SK-N-SH (cell line): ENCODE measurements around the gene ANXA9. TPM values are rescaled to one million over a fixed set of nuclear protein-coding genes. Genes with fewer than 3 reads are reported as not detected.

Source experiments
- CTCF ChIA-PET: fragments of 300-600, 350-600 bp; formaldehyde crosslinking; extraction: SDS; loops from one replicate; lab custom pipeline; 2021; lab: Yijun Ruan, JAX
- POLR2A ChIA-PET: fragments of 350-600 bp; sonication (Branson Sonifier 250); formaldehyde crosslinking; extraction: SDS; loops from one replicate; lab custom pipeline; 2020; ENCODE audit warnings: antibody characterized with exemption, inconsistent platforms; lab: Yijun Ruan, JAX
- DNase-seq: peaks from one replicate; pipeline ENCODE4 v3.0.0; 2012
- H2AFZ ChIP-seq: fragments of 200-600 bp; sonication (generic); 2 replicates; pipeline ENCODE4 v1.8.1; 2016; ENCODE audit warnings: antibody characterized with exemption, mild to moderate bottlenecking, low read depth
- H3F3A ChIP-seq: fragments of 200-600 bp; sonication (generic); replicated peaks from 2 replicates; pipeline ENCODE3; 2016; ENCODE audit warnings: antibody characterized with exemption, mild to moderate bottlenecking; ENCODE audit not compliant: insufficient read depth
- H3K27ac ChIP-seq, 2 experiments: fragments of 200-500 bp in 1 of 2; fragments of 200-600 bp in 1 of 2; sonication (Bioruptor generic) in 1 of 2; sonication (generic), shearing (Covaris generic) in 1 of 2; 2 replicates each; pipeline versions ENCODE4 v1.5.1 to v1.6.1; 2014 to 2016; ENCODE audit warnings: low read depth in 2 of 2, inconsistent platforms in 1 of 2, low read length in 1 of 2, mild to moderate bottlenecking in 1 of 2, mixed read lengths in 1 of 2
- H3K27me3 ChIP-seq: fragments of 200-600 bp; sonication (generic), shearing (Covaris generic); 2 replicates; pipeline ENCODE4 v1.6.1; 2016; ENCODE audit warnings: mixed run types; ENCODE audit not compliant: insufficient read depth
- H3K36me3 ChIP-seq, 2 experiments: fragments of 200-500 bp in 1 of 2; fragments of 200-600 bp in 1 of 2; sonication (Bioruptor generic) in 1 of 2; sonication (generic) in 1 of 2; replicated peaks in 1 of 2; 2 replicates each; pipeline versions ENCODE3 to v1.5.1; 2014 to 2016; ENCODE audit warnings: low read length in 1 of 2, mild to moderate bottlenecking in 1 of 2; ENCODE audit not compliant: insufficient read depth in 2 of 2, control insufficient read depth in 1 of 2
- H3K4me1 ChIP-seq, 2 experiments: fragments of 200-500 bp in 1 of 2; fragments of 200-600 bp in 1 of 2; sonication (Bioruptor generic) in 1 of 2; sonication (generic), shearing (Covaris generic) in 1 of 2; 2 replicates each; pipeline versions ENCODE4 v1.5.1 to v1.6.1; 2014 to 2016; ENCODE audit warnings: low read depth in 1 of 2, low read length in 1 of 2, mixed run types in 1 of 2; ENCODE audit not compliant: insufficient read depth in 2 of 2, control insufficient read depth in 1 of 2
- H3K4me2 ChIP-seq: fragments of 200-600 bp; sonication (generic), shearing (Covaris generic); 2 replicates; pipeline ENCODE4 v1.6.1; 2017; ENCODE audit warnings: mixed run types
- H3K4me3 ChIP-seq, 2 experiments: fragments of 200-500 bp in 1 of 2; fragments of 200-600 bp in 1 of 2; sonication (Bioruptor generic) in 1 of 2; sonication (generic), shearing (Covaris generic) in 1 of 2; 2 replicates each; pipeline versions ENCODE4 v1.5.1 to v1.8.1; 2014 to 2016; ENCODE audit warnings: low read depth in 2 of 2, inconsistent platforms in 1 of 2, low read length in 1 of 2, mild to moderate bottlenecking in 1 of 2, mixed read lengths in 1 of 2, moderate library complexity in 1 of 2
- H3K79me2 ChIP-seq: fragments of 200-600 bp; sonication (generic); 2 replicates; pipeline ENCODE4 v1.8.1; 2017; ENCODE audit warnings: mild to moderate bottlenecking; ENCODE audit not compliant: insufficient read depth
- H3K9ac ChIP-seq: fragments of 200-600 bp; sonication (generic); 2 replicates; pipeline ENCODE4 v1.6.1; 2017; ENCODE audit warnings: mixed run types
- H3K9me2 ChIP-seq: fragments of 200-600 bp; sonication (generic); 2 replicates; pipeline ENCODE4 v1.6.1; 2017; ENCODE audit warnings: mixed run types
- H3K9me3 ChIP-seq: fragments of 200-600 bp; sonication (generic); 2 replicates; pipeline ENCODE4 v1.6.1; 2017; ENCODE audit warnings: mixed run types, mild to moderate bottlenecking, moderate library complexity
- H4K20me1 ChIP-seq: fragments of 200-600 bp; sonication (generic); 2 replicates; pipeline ENCODE4 v1.6.1; 2017; ENCODE audit warnings: mild to moderate bottlenecking, mixed run types; ENCODE audit not compliant: insufficient read depth
- CHD2 ChIP-seq: fragments of 150-350 bp; IDR thresholded peaks from 2 replicates; pipeline ENCODE4 v1.6.1; 2018; ENCODE audit warnings: low read length; ENCODE audit not compliant: partially characterized antibody
- EP300 ChIP-seq, 2 experiments: IDR thresholded peaks; 2 replicates each; pipeline versions ENCODE4 v1.4.0 to v1.6.1; 2012; ENCODE audit warnings: borderline replicate concordance in 1 of 2, low read depth in 1 of 2, low read length in 1 of 2
- EZH2phosphoT487 ChIP-seq: fragments of 200-600 bp; sonication (generic); IDR thresholded peaks from 2 replicates; pipeline ENCODE4 v1.6.1; 2017; ENCODE audit warnings: low read depth, mixed run types, mild to moderate bottlenecking, antibody characterized with exemption, moderate library complexity, borderline replicate concordance
- FOSL2 ChIP-seq: IDR thresholded peaks from 2 replicates; pipeline ENCODE4 v1.4.0; 2012; ENCODE audit warnings: low read depth, mild to moderate bottlenecking, moderate library complexity, borderline replicate concordance
- FOXJ3 ChIP-seq: sonication (generic); formaldehyde crosslinking; IDR thresholded peaks from 2 replicates; pipeline ENCODE4 v1.5.1; 2020; ENCODE audit warnings: mild to moderate bottlenecking, missing genetic modification reagents
- FOXM1 ChIP-seq: IDR thresholded peaks from 2 replicates; pipeline ENCODE4 v1.4.0; 2012; ENCODE audit warnings: low read depth, mild to moderate bottlenecking
- GABPA ChIP-seq: IDR thresholded peaks from 2 replicates; pipeline ENCODE4 v1.4.0; 2012; ENCODE audit warnings: low read depth, mild to moderate bottlenecking
- JUND ChIP-seq: IDR thresholded peaks from 2 replicates; pipeline ENCODE4 v1.4.0; 2012
- MEF2A ChIP-seq: IDR thresholded peaks from 2 replicates; pipeline ENCODE4 v1.4.0; 2012; ENCODE audit warnings: low read depth, borderline replicate concordance
- MXI1 ChIP-seq: IDR thresholded peaks from 2 replicates; pipeline ENCODE4 v1.6.1; 2012; ENCODE audit warnings: mild to moderate bottlenecking, low read depth, low read length, improper control_type of control experiment
- NFIC ChIP-seq: IDR thresholded peaks from 2 replicates; pipeline ENCODE4 v1.4.0; 2012; ENCODE audit warnings: borderline replicate concordance
- NRF1 ChIP-seq: IDR thresholded peaks from 2 replicates; pipeline ENCODE4 v1.6.1; 2012; ENCODE audit warnings: low read depth, mild to moderate bottlenecking, low read length
- RCOR1 ChIP-seq: fragments of 150-350 bp; IDR thresholded peaks from 2 replicates; pipeline ENCODE4 v1.6.1; 2017; ENCODE audit warnings: antibody characterized with exemption, low read length
- TAF1 ChIP-seq: IDR thresholded peaks from 2 replicates; pipeline ENCODE4 v1.6.1; 2012; ENCODE audit warnings: low read depth, mild to moderate bottlenecking, low read length, moderate library complexity, borderline replicate concordance
- TCF12 ChIP-seq: IDR thresholded peaks from 2 replicates; pipeline ENCODE4 v1.4.0; 2012
- TEAD4 ChIP-seq: IDR thresholded peaks from 2 replicates; pipeline ENCODE4 v1.4.0; 2012; ENCODE audit warnings: mild to moderate bottlenecking, borderline replicate concordance; ENCODE audit not compliant: insufficient read depth
- YY1 ChIP-seq: IDR thresholded peaks from 2 replicates; pipeline ENCODE4 v1.4.0; 2012; ENCODE audit warnings: low read depth, mild to moderate bottlenecking
- WGBS: methylation state at CpG from one replicate; pipeline ENCODE4 v1.1.6; 2017; ENCODE audit warnings: low lambda C conversion rate; 5-methylcytosine and 5-hydroxymethylcytosine counted together
- polyA plus RNA-seq, 3 experiments: library from polyadenylated mRNA; depleted of rRNA; stranded (reverse); fragments of >200 nt; gene quantifications; 2 replicates each; pipeline ENCODE4 v1.2.3, GENCODE V29; 2012
- TF ChIP-seq, protein P1 (sequence below): IDR thresholded peaks from 2 replicates; pipeline ENCODE4 v1.4.0; 2012; ENCODE audit warnings: low read depth
- TF ChIP-seq, protein P2 (sequence below): fragments of 150-350 bp; IDR thresholded peaks from 2 replicates; pipeline ENCODE4 v1.6.1; 2017; ENCODE audit warnings: antibody characterized with exemption, low read length, low read depth, borderline replicate concordance
- TF ChIP-seq, protein P3 (sequence below): IDR thresholded peaks from 2 replicates; pipeline ENCODE4; 2012
- TF ChIP-seq, protein P4 (sequence below): IDR thresholded peaks from 2 replicates; pipeline ENCODE4 v1.4.0; 2012; ENCODE audit warnings: low read depth, borderline replicate concordance
- TF ChIP-seq, protein P5 (sequence below): fragments of 200-600 bp; sonication (generic); IDR thresholded peaks from 2 replicates; pipeline ENCODE4 v1.6.1; 2017; ENCODE audit warnings: antibody characterized with exemption, mild to moderate bottlenecking, moderate library complexity

The ANXA9 gene
- polyA plus RNA-seq, 1 of the 3 experiments (the other 2 are of a cell fraction), result 0.07 TPM

DNA sequence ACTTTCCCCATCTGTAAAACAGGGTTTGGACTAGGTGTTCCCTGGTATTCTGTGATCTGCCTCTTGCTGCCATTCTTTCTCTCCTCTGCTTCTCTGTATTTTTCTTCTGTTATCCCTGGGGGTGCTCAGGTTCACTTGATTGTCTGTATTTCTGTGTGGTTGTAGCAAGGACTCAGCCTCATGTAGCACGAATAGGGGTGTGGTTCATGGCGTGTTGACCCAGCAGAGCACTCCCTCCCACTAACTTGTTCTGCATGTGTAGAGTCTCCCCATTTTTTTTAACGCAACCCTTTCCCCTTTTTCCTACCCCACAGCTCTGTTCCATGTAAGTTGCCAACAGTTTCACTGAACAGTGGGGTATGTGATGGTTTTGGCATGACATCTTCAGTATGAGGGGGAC is 53.1 kb downstream of the ANXA9 start:
- Histone ChIP-seq H2AFZ (no peak overlapping the region), H3K9me2 (no peaks in the 10 kb centered on the region), H3K27ac (no peak overlapping the region), H3K79me2 (no peaks in the 10 kb centered on the region), H3K9ac (no peak overlapping the region), H4K20me1 (no peaks in the 10 kb centered on the region), H3K36me3 (peaks cover 12 to 23% of the 10 kb centered on the region in 2 experiments), H3K4me3 (no peak overlapping the region), H3K27me3 (no peaks in the 10 kb centered on the region), H3K4me1 (no peaks in the 10 kb centered on the region), H3K9me3 (no peaks in the 10 kb centered on the region), H3K4me2 (no peak overlapping the region), H3F3A (no peaks in the 10 kb centered on the region)
- TF ChIP-seq FOXJ3 (CRISPR knock-in tag) (no peak), MXI1 (no peak), EP300 (IDR thresholded peaks at IDR 0.05; ENCODE audit: borderline replicate concordance in 1 of 2, low read depth in 1 of 2, low read length in 1 of 2) (no peak), GABPA (no peak), YY1 (no peak), MEF2A (no peak), NRF1 (no peak), EZH2phosphoT487 (no peak), RCOR1 (no peak), TAF1 (no peak), FOSL2 (no peak), TCF12 (no peak), FOXM1 (no peak), NFIC (no peak)
- TF ChIP-seq, protein P1, sequence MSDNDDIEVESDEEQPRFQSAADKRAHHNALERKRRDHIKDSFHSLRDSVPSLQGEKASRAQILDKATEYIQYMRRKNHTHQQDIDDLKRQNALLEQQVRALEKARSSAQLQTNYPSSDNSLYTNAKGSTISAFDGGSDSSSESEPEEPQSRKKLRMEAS, result no peak
- TF ChIP-seq, protein P2, sequence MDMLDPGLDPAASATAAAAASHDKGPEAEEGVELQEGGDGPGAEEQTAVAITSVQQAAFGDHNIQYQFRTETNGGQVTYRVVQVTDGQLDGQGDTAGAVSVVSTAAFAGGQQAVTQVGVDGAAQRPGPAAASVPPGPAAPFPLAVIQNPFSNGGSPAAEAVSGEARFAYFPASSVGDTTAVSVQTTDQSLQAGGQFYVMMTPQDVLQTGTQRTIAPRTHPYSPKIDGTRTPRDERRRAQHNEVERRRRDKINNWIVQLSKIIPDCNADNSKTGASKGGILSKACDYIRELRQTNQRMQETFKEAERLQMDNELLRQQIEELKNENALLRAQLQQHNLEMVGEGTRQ, result no peak
- CTCF ChIA-PET, result interaction anchor here (0.7 kb wide), 1 partner anchor 13 kb away, joined by 3 read pairs; no protein-coding TSS in a partner anchor
- 90% methylated on average over 3 of the region's 3 CpGs for WGBS
- POLR2A ChIA-PET, result no interaction called here
- no peak for DNase-seq

DNA sequence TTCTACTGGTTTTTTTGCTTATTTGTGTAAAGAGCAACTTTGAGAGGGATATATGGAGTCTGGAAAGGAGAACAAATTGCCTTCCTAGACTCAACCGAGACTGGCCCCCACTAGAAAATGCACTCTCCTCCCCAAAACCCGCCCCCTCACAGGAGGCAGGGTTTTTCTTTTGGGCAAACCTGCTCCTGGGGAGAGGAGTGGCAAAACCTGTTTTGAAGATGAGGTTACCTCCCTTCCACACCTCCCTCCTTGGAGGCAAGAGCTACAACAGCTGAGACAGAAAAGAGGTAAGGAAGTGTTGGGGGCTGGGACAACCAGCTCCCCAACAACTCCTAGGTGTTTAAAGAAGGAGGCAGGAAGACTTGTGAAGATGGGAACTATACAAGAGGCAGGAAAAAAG is 54.3 kb downstream of the ANXA9 start, which contains the start of gene BNIPL:
BNIPL (plus strand) TSS at position 231 of the 400 bp plus-strand sequence; CDS start at position 371, 140 bp downstream.
- H3K27me3 ChIP-seq, result no peaks in the 10 kb centered on the region
- H4K20me1 ChIP-seq, result no peaks in the 10 kb centered on the region
- no peaks in the 10 kb centered on the region for H3F3A ChIP-seq
- H3K9ac ChIP-seq, result no peak within 1 kb of the TSS
- CTCF ChIA-PET, result interaction anchor here (2.1 kb wide), 2 partner anchors 11 kb away, joined by 9 to 10 read pairs; partner anchors contain the start of gene C1orf56
- DNase-seq, result no peak
- H3K27ac ChIP-seq, result no peak within 1 kb of the TSS
- no peak within 1 kb of the TSS for H3K4me3 ChIP-seq
- H3K9me2 ChIP-seq, result no peaks in the 10 kb centered on the region
- no peak within 1 kb of the TSS for H2AFZ ChIP-seq
- POLR2A ChIA-PET, result no interaction called here
- no peaks in the 10 kb centered on the region for H3K4me1 ChIP-seq
- H3K36me3 ChIP-seq, result peaks cover 9 to 23% of the 10 kb centered on the region in 2 experiments
- WGBS, result 50% methylated on average over 2 of the region's 2 CpGs
- H3K79me2 ChIP-seq, result no peaks in the 10 kb centered on the region
- H3K9me3 ChIP-seq, result no peaks in the 10 kb centered on the region
- H3K4me2 ChIP-seq, result no peak within 1 kb of the TSS
- TF ChIP-seq JUND (no peak), TCF12 (no peak), FOXJ3 (CRISPR knock-in tag) (no peak), EZH2phosphoT487 (no peak), MXI1 (no peak), TEAD4 (no peak), CHD2 (no peak), YY1 (no peak)
- TF ChIP-seq, protein P3, sequence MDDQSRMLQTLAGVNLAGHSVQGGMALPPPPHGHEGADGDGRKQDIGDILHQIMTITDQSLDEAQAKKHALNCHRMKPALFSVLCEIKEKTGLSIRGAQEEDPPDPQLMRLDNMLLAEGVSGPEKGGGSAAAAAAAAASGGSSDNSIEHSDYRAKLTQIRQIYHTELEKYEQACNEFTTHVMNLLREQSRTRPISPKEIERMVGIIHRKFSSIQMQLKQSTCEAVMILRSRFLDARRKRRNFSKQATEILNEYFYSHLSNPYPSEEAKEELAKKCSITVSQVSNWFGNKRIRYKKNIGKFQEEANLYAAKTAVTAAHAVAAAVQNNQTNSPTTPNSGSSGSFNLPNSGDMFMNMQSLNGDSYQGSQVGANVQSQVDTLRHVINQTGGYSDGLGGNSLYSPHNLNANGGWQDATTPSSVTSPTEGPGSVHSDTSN, result no peak
- TF ChIP-seq, protein P4, sequence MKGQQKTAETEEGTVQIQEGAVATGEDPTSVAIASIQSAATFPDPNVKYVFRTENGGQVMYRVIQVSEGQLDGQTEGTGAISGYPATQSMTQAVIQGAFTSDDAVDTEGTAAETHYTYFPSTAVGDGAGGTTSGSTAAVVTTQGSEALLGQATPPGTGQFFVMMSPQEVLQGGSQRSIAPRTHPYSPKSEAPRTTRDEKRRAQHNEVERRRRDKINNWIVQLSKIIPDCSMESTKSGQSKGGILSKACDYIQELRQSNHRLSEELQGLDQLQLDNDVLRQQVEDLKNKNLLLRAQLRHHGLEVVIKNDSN, result no peak
- TF ChIP-seq, protein P1, result no peak
- TF ChIP-seq, protein P5, sequence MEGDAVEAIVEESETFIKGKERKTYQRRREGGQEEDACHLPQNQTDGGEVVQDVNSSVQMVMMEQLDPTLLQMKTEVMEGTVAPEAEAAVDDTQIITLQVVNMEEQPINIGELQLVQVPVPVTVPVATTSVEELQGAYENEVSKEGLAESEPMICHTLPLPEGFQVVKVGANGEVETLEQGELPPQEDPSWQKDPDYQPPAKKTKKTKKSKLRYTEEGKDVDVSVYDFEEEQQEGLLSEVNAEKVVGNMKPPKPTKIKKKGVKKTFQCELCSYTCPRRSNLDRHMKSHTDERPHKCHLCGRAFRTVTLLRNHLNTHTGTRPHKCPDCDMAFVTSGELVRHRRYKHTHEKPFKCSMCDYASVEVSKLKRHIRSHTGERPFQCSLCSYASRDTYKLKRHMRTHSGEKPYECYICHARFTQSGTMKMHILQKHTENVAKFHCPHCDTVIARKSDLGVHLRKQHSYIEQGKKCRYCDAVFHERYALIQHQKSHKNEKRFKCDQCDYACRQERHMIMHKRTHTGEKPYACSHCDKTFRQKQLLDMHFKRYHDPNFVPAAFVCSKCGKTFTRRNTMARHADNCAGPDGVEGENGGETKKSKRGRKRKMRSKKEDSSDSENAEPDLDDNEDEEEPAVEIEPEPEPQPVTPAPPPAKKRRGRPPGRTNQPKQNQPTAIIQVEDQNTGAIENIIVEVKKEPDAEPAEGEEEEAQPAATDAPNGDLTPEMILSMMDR, result no peak
